NB4 (cell line): ENCODE measurements around the gene MAD1L1.

Experiments
- POLR2A ChIP-seq: IDR thresholded peaks from 2 replicates; pipeline ENCODE4 v1.6.1; 2011; ENCODE audit warnings: mild to moderate bottlenecking; ENCODE audit not compliant: insufficient read length; ENCODE audit errors: extremely low read depth
- TF ChIP-seq, protein P1 (sequence below): IDR thresholded peaks from one replicate; pipeline ENCODE4 v1.5.1; 2012; ENCODE audit warnings: low read depth, low read length

- TF ChIP-seq, protein P1, sequence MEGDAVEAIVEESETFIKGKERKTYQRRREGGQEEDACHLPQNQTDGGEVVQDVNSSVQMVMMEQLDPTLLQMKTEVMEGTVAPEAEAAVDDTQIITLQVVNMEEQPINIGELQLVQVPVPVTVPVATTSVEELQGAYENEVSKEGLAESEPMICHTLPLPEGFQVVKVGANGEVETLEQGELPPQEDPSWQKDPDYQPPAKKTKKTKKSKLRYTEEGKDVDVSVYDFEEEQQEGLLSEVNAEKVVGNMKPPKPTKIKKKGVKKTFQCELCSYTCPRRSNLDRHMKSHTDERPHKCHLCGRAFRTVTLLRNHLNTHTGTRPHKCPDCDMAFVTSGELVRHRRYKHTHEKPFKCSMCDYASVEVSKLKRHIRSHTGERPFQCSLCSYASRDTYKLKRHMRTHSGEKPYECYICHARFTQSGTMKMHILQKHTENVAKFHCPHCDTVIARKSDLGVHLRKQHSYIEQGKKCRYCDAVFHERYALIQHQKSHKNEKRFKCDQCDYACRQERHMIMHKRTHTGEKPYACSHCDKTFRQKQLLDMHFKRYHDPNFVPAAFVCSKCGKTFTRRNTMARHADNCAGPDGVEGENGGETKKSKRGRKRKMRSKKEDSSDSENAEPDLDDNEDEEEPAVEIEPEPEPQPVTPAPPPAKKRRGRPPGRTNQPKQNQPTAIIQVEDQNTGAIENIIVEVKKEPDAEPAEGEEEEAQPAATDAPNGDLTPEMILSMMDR, result no peak
- no peak for TF ChIP-seq POLR2A
Observed at GRCh38 chr7:2017481-2017891, 215.3 kb downstream of the MAD1L1 start.
